ENCODE results near the gene KCNH5.

The KCNH5 gene

DNA sequence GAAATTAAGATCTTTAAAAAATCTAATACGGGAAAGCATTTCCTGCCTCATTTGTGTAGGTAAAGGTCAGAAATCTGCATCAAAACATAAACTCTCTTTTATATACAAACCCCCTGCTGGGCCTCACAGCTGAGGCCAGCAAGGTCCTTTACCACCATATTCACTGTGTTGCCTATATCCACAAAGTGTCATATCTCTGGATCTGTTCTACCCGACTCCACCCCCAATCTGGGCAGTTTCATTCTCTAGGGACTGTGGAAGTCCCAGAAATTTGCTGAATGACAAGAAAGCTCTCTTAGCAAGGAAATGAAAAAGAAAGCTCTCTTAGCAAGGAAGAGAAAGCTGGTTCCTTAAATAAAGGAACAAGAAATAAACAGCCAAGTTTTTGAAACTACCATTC lies 301.7 kb downstream of the KCNH5 start:
- DNase-seq (ENCODE audit: low read depth) = no peak

GRCh38 chr14:62743118-62743517 lies 302.1 kb downstream of the KCNH5 start:
- DNase-seq (ENCODE audit: low read depth) = no peak

DNA sequence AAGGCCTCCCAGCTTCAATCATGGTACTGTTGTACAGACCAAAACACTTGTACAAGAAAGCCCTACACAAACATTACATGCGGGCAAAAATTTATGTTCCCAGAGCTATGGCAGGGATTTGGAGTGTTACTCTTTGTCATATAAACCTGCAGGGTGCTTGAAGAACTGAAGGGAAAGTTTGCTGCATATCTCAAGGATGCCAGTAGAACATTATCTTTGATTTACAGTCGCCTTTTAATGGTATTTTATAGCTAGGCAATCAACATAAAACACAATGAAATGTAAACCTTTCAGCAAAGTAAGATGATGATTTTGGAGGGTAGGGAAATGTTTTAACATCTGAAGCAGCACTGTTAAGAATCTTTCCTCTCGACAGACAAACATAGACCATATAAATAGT lies 305.6 kb downstream of the KCNH5 start:
- DNase-seq (ENCODE audit: low read depth) = no peak

GRCh38 chr14:62736048-62737043 lies 308.9 kb downstream of the KCNH5 start:
- DNase-seq (ENCODE audit: low read depth) = no peak

DNA sequence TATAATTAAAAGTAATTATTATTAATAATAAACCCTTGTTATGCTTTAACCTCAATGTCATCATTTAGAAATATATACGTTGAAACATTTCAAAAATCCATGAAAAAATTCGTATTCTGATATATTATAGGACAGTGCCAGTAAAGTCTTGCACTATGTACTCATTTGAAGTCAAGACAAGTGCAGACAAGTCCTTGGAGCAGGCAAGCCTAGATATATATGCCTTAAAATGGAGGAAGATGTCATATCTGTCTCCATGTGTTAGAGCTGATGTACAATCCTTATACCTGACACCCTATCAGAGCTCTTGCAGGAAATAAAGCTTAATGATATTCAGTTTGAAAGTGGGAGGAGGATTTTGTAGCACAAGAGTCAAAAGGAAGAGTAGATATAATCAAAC lies 310.4 kb downstream of the KCNH5 start:
- DNase-seq (ENCODE audit: low read depth) = no peak

GRCh38 chr14:62722406-62722805 lies 322.9 kb downstream of the KCNH5 start:
- no peak for DNase-seq (ENCODE audit: low read depth)

GRCh38 chr14:62718629-62719028 lies 326.6 kb downstream of the KCNH5 start:
- no peak for DNase-seq (ENCODE audit: low read depth)

DNA sequence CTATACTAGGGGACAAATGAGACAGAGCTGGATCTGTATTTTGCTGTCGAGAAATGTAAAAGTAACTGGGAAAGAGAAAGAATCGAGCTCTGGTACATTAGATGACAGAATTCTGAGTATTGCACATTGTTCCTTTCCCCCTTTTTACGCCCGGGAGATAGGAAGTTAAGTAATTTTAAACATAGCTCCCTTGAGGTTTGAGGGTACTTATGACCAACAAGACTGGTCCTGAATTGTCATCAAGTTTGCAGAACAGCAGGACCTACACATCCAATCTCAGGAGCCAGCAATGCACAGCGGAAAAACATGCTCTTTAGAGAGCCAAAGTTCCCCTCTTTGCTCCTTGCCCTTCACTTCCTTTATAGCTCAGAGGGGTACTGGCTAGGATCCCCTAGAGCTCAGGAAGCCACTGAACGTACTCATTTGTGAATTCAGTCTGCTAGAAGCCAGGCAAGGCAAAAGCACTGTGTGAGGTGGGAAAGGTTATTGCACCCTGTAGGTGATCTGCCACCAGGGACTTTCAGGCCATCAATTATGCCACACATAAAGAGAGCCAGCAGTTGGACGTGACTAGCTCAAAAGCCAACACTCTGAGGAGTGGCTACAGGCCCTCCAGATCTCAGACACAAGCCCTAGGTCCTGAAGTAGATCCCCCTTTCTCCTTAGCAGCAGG lies 333.8 kb downstream of the KCNH5 start:
- DNase-seq (ENCODE audit: low read depth) = no peak

- no peak for DNase-seq (ENCODE audit: low read depth)
Measured at GRCh38 chr14:62710811-62711210, 334.4 kb downstream of the KCNH5 start.

- no peak for DNase-seq (ENCODE audit: low read depth)
Measured at GRCh38 chr14:62709773-62710172, 335.5 kb downstream of the KCNH5 start.

GRCh38 chr14:62706217-62706616 lies 339.0 kb downstream of the KCNH5 start:
- no peak for DNase-seq (ENCODE audit: low read depth)

GRCh38 chr14:62697461-62697860 lies 347.8 kb downstream of the KCNH5 start:
- no peak for DNase-seq (ENCODE audit: low read depth)

DNA sequence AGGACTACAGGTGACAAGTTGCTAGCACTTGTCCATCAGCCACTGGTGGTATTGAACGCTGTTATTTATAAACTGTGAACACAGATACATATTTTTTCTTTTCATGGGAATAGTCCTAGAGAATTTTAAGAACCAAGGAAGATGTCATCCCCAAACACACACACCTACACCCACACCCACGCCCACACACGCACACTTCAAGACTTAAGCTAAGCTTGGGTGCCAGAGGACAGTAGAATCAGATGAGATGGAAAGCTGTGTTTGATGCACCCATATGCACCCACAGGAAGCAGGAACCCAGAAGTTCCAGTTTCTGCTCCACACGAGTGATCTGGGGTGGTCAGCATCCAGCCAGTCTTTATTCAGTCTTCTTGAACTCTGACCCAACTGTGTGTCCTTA lies 348.3 kb downstream of the KCNH5 start:
- DNase-seq (ENCODE audit: low read depth) = no peak

- DNase-seq (ENCODE audit: low read depth) = no peak
Measured at GRCh38 chr14:62696331-62696924, 348.8 kb downstream of the KCNH5 start.

GRCh38 chr14:62694075-62694474 lies 351.2 kb downstream of the KCNH5 start:
- no peak for DNase-seq (ENCODE audit: low read depth)

- DNase-seq (ENCODE audit: low read depth) = no peak
Measured at GRCh38 chr14:62692490-62693106, 352.7 kb downstream of the KCNH5 start.

DNA sequence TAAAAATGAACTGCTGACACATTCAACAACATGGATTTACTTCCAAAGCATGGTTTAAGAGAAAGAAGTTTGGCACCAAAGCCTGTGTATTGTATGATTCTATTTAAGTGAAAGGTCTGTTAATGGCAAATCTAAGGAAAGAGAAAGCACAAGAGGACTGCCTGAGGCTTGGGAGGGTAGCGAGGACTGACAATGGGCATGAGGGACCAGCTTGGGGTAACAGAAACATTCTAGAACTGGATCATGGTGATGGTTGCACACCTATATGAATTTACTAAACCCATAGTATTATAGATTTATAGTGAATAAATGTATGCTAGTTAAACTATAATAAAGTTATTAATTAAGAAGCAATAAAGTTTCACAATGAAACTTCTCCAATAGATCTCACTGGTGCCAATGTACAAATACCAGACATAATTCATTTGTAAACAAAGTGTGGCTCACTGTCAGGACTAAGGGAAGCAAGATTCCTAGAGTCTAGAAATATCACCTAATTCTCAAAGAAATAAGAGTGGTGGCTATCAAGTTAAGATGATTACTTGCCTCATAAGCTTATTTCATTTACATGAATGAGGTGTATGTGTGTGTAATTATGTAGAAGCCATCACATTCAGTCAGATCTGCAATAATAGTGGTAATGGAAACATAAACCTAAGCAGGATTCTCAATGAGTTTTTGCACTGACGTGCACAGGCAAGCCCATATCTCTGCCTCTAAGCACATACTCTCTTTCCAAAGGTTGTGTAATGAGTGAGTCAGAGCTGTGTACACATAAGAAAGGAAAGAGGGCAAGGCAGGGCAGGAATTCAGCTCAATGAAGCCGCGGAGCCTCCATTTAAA lies 353.4 kb downstream of the KCNH5 start:
- no peak for DNase-seq (ENCODE audit: low read depth)

DNA sequence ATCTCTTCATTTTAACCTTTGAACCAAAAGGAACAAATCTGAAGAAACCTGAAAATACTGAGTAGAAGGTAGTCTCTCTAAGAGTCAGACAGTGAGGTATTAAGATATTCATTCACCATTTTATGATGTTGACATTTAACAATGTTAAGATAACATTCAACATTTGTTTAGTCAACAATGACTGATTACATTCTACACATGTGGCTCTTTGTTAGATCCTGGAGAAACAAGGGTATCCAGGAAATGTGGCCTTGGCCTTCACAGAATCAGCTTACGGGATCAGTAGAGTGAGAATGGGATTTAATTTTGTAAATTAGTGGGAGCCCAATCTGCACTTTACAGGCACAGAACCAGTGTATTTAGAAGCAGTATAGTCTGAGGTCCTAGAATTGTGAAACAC lies 355.5 kb downstream of the KCNH5 start:
- no peak for DNase-seq (ENCODE audit: low read depth)

- DNase-seq (ENCODE audit: low read depth) = no peak
Measured at GRCh38 chr14:62687818-62688217, 357.4 kb downstream of the KCNH5 start.

DNA sequence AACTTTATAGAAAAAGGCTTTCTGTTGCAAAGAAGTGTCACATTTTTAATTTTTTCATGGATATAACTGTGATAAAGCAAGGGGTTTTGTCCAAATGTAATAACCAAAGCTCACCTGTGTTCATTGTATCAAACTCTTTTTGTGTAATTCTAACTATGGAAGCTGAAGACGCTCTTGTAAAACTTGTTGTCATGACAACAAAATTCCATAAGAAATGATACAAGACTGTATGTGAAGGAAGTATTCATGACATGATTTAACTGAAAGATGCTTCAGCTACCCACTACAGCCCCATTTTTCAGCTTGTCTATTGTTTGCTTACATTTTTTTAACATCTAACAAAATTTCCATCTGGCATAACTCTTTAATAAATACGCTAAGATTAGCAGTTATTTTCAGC lies 360.9 kb downstream of the KCNH5 start:
- DNase-seq (ENCODE audit: low read depth) = no peak

- DNase-seq (ENCODE audit: low read depth) = no peak
Measured at GRCh38 chr14:62682208-62682607, 363.1 kb downstream of the KCNH5 start.

All from activated T-cell treated with anti-CD3 and anti-CD28 coated beads for 48 hours (primary cell).